DND-41 (cell line): Measurements from ENCODE around the gene DDX52.

ENCODE experiments used
- EZH2 ChIP-seq: IDR thresholded peaks from 3 replicates; pipeline ENCODE4 v1.6.1; 2012; ENCODE audit warnings: borderline replicate concordance, low read depth, mild to moderate bottlenecking, moderate library complexity, low read length, inconsistent platforms; ENCODE audit not compliant: severe bottlenecking
- TF ChIP-seq, protein P1 (sequence below): IDR thresholded peaks from 2 replicates; pipeline ENCODE4 v1.5.1; 2012; ENCODE audit warnings: borderline replicate concordance, low read length, moderate library complexity, mild to moderate bottlenecking; ENCODE audit not compliant: poor library complexity, severe bottlenecking; ENCODE audit errors: extremely low read depth

DNA sequence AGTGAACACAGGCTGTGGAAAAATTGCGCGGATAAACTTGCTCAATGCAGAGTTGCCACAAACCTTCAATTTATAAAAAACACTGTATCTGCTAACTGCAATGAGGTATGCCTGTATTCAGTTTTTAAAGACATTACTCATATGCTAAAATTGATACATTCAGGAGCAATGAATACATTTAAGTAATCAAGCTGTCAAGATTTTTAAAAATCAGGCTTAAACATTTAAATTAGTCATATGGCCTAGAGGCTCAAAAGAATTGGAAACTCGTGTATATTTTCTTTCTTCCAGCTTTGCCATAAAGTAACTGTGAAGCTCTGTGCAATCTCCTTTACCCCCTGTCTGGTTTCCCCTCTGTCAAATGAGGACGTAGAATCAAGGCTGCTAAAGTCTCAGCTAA is 38.2 kb downstream of the DDX52 start:
- no peak for TF ChIP-seq EZH2
- TF ChIP-seq, protein P1, sequence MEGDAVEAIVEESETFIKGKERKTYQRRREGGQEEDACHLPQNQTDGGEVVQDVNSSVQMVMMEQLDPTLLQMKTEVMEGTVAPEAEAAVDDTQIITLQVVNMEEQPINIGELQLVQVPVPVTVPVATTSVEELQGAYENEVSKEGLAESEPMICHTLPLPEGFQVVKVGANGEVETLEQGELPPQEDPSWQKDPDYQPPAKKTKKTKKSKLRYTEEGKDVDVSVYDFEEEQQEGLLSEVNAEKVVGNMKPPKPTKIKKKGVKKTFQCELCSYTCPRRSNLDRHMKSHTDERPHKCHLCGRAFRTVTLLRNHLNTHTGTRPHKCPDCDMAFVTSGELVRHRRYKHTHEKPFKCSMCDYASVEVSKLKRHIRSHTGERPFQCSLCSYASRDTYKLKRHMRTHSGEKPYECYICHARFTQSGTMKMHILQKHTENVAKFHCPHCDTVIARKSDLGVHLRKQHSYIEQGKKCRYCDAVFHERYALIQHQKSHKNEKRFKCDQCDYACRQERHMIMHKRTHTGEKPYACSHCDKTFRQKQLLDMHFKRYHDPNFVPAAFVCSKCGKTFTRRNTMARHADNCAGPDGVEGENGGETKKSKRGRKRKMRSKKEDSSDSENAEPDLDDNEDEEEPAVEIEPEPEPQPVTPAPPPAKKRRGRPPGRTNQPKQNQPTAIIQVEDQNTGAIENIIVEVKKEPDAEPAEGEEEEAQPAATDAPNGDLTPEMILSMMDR, result no peak
